Ishikawa (cell line): Measurements from ENCODE around the gene ARHGAP20.

Experiments used
- CEBPB ChIP-seq: IDR thresholded peaks from 2 replicates; pipeline ENCODE4 v1.6.1; 2012
- CREB1 ChIP-seq: IDR thresholded peaks from 2 replicates; pipeline ENCODE4 v1.6.1; 2012; ENCODE audit warnings: low read depth
- EGR1 ChIP-seq: IDR thresholded peaks from 2 replicates; pipeline ENCODE4 v1.6.1; 2012
- EP300 ChIP-seq: IDR thresholded peaks from 2 replicates; pipeline ENCODE4 v1.6.1; 2012; ENCODE audit warnings: borderline replicate concordance
- FOXM1 ChIP-seq: IDR thresholded peaks from 2 replicates; pipeline ENCODE4 v1.6.1; 2012; ENCODE audit warnings: low read depth, borderline replicate concordance
- MAX ChIP-seq: IDR thresholded peaks from 2 replicates; pipeline ENCODE4 v1.6.1; 2012
- NFIC ChIP-seq: IDR thresholded peaks from 2 replicates; pipeline ENCODE4 v1.6.1; 2012
- RAD21 ChIP-seq: IDR thresholded peaks from 2 replicates; pipeline ENCODE4 v1.6.1; 2012; ENCODE audit warnings: low read depth
- TAF1 ChIP-seq: IDR thresholded peaks from 2 replicates; pipeline ENCODE4 v1.6.1; 2012; ENCODE audit warnings: low read depth, mild to moderate bottlenecking
- TCF12 ChIP-seq: IDR thresholded peaks from 2 replicates; pipeline ENCODE4 v1.6.1; 2012; ENCODE audit warnings: low read depth
- TEAD4 ChIP-seq: IDR thresholded peaks from 2 replicates; pipeline ENCODE4 v1.6.1; 2012
- YY1 ChIP-seq: IDR thresholded peaks from 2 replicates; pipeline ENCODE4 v1.6.1; 2012; ENCODE audit warnings: low read depth
- ZBTB7A ChIP-seq: IDR thresholded peaks from 2 replicates; pipeline ENCODE4 v1.6.1; 2012; ENCODE audit warnings: low read depth
- TF ChIP-seq, protein P1 (sequence below): IDR thresholded peaks from 2 replicates; pipeline ENCODE4 v1.6.1; 2012
- TF ChIP-seq, protein P2 (sequence below): IDR thresholded peaks from 2 replicates; pipeline ENCODE4 v1.6.1; 2012; ENCODE audit warnings: low read depth, mild to moderate bottlenecking

ARHGAP20 gene

DNA sequence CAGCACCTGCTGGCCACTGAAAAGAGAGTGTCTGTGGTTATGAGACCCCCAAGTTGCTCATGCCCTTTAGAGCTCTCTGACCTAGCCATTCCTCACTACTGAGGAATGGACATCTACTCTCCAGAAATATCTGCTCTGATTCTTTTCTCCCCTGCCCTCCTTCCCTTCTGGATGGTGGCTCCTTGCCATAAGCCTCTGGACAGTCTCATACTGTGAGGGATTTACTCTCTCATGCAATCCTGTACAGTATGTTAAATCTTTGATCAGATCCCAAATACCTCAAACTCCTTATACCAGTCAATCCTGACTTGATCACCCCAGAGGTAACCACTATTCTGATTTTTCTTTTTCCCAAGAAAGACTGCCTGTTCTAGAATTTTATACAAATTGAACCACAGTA, 80.7 kb downstream of the ARHGAP20 start:
- TF ChIP-seq CEBPB = no peak
- TF ChIP-seq, protein P1, sequence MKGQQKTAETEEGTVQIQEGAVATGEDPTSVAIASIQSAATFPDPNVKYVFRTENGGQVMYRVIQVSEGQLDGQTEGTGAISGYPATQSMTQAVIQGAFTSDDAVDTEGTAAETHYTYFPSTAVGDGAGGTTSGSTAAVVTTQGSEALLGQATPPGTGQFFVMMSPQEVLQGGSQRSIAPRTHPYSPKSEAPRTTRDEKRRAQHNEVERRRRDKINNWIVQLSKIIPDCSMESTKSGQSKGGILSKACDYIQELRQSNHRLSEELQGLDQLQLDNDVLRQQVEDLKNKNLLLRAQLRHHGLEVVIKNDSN = no peak
- TF ChIP-seq ZBTB7A = no peak
- no peak for TF ChIP-seq YY1
- TF ChIP-seq, protein P2, sequence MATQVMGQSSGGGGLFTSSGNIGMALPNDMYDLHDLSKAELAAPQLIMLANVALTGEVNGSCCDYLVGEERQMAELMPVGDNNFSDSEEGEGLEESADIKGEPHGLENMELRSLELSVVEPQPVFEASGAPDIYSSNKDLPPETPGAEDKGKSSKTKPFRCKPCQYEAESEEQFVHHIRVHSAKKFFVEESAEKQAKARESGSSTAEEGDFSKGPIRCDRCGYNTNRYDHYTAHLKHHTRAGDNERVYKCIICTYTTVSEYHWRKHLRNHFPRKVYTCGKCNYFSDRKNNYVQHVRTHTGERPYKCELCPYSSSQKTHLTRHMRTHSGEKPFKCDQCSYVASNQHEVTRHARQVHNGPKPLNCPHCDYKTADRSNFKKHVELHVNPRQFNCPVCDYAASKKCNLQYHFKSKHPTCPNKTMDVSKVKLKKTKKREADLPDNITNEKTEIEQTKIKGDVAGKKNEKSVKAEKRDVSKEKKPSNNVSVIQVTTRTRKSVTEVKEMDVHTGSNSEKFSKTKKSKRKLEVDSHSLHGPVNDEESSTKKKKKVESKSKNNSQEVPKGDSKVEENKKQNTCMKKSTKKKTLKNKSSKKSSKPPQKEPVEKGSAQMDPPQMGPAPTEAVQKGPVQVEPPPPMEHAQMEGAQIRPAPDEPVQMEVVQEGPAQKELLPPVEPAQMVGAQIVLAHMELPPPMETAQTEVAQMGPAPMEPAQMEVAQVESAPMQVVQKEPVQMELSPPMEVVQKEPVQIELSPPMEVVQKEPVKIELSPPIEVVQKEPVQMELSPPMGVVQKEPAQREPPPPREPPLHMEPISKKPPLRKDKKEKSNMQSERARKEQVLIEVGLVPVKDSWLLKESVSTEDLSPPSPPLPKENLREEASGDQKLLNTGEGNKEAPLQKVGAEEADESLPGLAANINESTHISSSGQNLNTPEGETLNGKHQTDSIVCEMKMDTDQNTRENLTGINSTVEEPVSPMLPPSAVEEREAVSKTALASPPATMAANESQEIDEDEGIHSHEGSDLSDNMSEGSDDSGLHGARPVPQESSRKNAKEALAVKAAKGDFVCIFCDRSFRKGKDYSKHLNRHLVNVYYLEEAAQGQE = no peak
- no peak for TF ChIP-seq EGR1
- no peak for TF ChIP-seq TEAD4
- TF ChIP-seq MAX = no peak
- no peak for TF ChIP-seq FOXM1
- no peak for TF ChIP-seq NFIC
- TF ChIP-seq TCF12 = no peak
- no peak for TF ChIP-seq EP300

GRCh38 chr11:110629594-110629993, 82.6 kb downstream of the ARHGAP20 start:
- TF ChIP-seq, protein P2 = no peak
- TF ChIP-seq YY1 (no peak), EGR1 (no peak), FOXM1 (no peak), EP300 (no peak), RAD21 (no peak), CEBPB (no peak), TEAD4 (no peak), ZBTB7A (no peak), TCF12 (no peak), NFIC (no peak), CREB1 (no peak), TAF1 (no peak), MAX (no peak)
- TF ChIP-seq, protein P1 = no peak

GRCh38 chr11:110621826-110622225, 90.4 kb downstream of the ARHGAP20 start:
- TF ChIP-seq TEAD4 = no peak
- no peak for TF ChIP-seq MAX
- no peak for TF ChIP-seq YY1
- TF ChIP-seq, protein P2 = no peak
- TF ChIP-seq NFIC = no peak
- no peak for TF ChIP-seq ZBTB7A
- TF ChIP-seq RAD21 = no peak
- TF ChIP-seq CREB1 = no peak
- no peak for TF ChIP-seq FOXM1
- TF ChIP-seq EP300 = no peak

DNA sequence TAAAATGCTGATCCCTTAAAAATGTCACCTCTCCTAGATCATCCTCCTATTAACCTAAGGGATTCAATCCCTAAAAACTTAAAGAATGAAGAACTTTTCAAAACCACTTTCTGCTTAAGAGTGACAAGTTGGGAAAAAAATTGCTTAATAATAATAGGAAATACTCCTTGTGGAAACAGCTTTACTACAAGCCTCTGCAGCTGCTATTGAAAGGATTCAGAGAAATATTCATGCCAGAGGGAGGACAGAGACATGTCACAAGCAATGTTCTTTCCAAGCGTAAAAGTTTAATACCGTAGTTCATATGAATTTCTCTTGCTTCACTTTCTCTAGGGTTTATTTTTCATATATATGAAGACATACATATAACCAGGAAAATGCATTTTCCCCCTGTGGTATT, 98.2 kb downstream of the ARHGAP20 start:
- TF ChIP-seq ZBTB7A (no peak), TCF12 (no peak), FOXM1 (no peak), EGR1 (no peak), EP300 (no peak), CEBPB (no peak), RAD21 (no peak), MAX (no peak), YY1 (no peak), NFIC (no peak), TAF1 (no peak), TEAD4 (no peak), CREB1 (no peak)
- TF ChIP-seq, protein P1 = no peak
- TF ChIP-seq, protein P2 = no peak
